ENCODE measurements around the gene FERMT3. TPM values are rescaled to one million over a fixed set of nuclear protein-coding genes. Genes with fewer than 3 reads are reported as not detected.

The FERMT3 gene
- total and polyA plus RNA-seq, 2 of the 13 experiments (the other 11 are each of a cell fraction or from before 2014, with no cell fraction given) = 0.29 TPM; not detected in 1

- TF ChIP-seq ZNF383 (CRISPR knock-in tag; IDR thresholded peaks at IDR 0.05; ENCODE audit: borderline replicate concordance) = no peak
- TF ChIP-seq SCMH1 (CRISPR knock-in tag; IDR thresholded peaks at IDR 0.05; ENCODE audit: borderline replicate concordance) = no peak
- peak; percentile 87; the same call in 1 of the 2 replicates for TF ChIP-seq ZNF33A (CRISPR knock-in tag; IDR thresholded peaks at IDR 0.05; ENCODE audit: borderline replicate concordance)
- TF ChIP-seq KAT7 (CRISPR knock-in tag; IDR thresholded peaks at IDR 0.05; ENCODE audit: borderline replicate concordance) = no peak
- no peak for TF ChIP-seq STAT5B (CRISPR knock-in tag; IDR thresholded peaks at IDR 0.05)
- no peak for TF ChIP-seq SIN3B (IDR thresholded peaks at IDR 0.05; ENCODE audit: low read length)
- no peak for TF ChIP-seq XBP1 (CRISPR knock-in tag; IDR thresholded peaks at IDR 0.05)
- 0 out of 2 replicates have a peak, but pooled peaks have one; percentile 41 for TF ChIP-seq TOPORS (CRISPR knock-in tag; IDR thresholded peaks at IDR 0.05)
- TF ChIP-seq FOXP4 (CRISPR knock-in tag; IDR thresholded peaks at IDR 0.05) = peak; percentile 43; the same call in 1 of the 2 replicates
- no peak for TF ChIP-seq ZNF7 (CRISPR knock-in tag; IDR thresholded peaks at IDR 0.05)
- TF ChIP-seq TSC22D2 (CRISPR knock-in tag; IDR thresholded peaks at IDR 0.05; ENCODE audit: borderline replicate concordance) = peak; percentile 11; the same call in 1 of the 2 replicates
- peak; percentile 23 for TF ChIP-seq ZNF800 (CRISPR knock-in tag; IDR thresholded peaks at IDR 0.05)
- TF ChIP-seq, protein P1, sequence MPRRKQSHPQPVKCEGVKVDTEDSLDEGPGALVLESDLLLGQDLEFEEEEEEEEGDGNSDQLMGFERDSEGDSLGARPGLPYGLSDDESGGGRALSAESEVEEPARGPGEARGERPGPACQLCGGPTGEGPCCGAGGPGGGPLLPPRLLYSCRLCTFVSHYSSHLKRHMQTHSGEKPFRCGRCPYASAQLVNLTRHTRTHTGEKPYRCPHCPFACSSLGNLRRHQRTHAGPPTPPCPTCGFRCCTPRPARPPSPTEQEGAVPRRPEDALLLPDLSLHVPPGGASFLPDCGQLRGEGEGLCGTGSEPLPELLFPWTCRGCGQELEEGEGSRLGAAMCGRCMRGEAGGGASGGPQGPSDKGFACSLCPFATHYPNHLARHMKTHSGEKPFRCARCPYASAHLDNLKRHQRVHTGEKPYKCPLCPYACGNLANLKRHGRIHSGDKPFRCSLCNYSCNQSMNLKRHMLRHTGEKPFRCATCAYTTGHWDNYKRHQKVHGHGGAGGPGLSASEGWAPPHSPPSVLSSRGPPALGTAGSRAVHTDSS (CRISPR knock-in tag; conservative IDR thresholded peaks at IDR 0.05) = no peak
- no peak; the same call in 1 of the 2 replicates for TF ChIP-seq ZNF451 (CRISPR knock-in tag; IDR thresholded peaks at IDR 0.05)
- 0 out of 2 replicates have a peak, but pooled peaks have one; percentile 23 for TF ChIP-seq ZNF326 (CRISPR knock-in tag; IDR thresholded peaks at IDR 0.05; ENCODE audit: borderline replicate concordance)
- TF ChIP-seq, protein P2, sequence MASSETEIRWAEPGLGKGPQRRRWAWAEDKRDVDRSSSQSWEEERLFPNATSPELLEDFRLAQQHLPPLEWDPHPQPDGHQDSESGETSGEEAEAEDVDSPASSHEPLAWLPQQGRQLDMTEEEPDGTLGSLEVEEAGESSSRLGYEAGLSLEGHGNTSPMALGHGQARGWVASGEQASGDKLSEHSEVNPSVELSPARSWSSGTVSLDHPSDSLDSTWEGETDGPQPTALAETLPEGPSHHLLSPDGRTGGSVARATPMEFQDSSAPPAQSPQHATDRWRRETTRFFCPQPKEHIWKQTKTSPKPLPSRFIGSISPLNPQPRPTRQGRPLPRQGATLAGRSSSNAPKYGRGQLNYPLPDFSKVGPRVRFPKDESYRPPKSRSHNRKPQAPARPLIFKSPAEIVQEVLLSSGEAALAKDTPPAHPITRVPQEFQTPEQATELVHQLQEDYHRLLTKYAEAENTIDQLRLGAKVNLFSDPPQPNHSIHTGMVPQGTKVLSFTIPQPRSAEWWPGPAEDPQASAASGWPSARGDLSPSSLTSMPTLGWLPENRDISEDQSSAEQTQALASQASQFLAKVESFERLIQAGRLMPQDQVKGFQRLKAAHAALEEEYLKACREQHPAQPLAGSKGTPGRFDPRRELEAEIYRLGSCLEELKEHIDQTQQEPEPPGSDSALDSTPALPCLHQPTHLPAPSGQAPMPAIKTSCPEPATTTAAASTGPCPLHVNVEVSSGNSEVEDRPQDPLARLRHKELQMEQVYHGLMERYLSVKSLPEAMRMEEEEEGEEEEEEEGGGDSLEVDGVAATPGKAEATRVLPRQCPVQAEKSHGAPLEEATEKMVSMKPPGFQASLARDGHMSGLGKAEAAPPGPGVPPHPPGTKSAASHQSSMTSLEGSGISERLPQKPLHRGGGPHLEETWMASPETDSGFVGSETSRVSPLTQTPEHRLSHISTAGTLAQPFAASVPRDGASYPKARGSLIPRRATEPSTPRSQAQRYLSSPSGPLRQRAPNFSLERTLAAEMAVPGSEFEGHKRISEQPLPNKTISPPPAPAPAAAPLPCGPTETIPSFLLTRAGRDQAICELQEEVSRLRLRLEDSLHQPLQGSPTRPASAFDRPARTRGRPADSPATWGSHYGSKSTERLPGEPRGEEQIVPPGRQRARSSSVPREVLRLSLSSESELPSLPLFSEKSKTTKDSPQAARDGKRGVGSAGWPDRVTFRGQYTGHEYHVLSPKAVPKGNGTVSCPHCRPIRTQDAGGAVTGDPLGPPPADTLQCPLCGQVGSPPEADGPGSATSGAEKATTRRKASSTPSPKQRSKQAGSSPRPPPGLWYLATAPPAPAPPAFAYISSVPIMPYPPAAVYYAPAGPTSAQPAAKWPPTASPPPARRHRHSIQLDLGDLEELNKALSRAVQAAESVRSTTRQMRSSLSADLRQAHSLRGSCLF (CRISPR knock-in tag; IDR thresholded peaks at IDR 0.05; ENCODE audit: borderline replicate concordance) = no peak
- peak; percentile 97 for TF ChIP-seq THAP11 (CRISPR knock-in tag; IDR thresholded peaks at IDR 0.05)
- TF ChIP-seq POLR2AphosphoS5 (IDR thresholded peaks at IDR 0.05; ENCODE audit: low read depth, low read length) = no peak
- peak; percentile 63 for TF ChIP-seq TEAD3 (CRISPR knock-in tag; optimal IDR thresholded peaks at IDR 0.05; ENCODE audit: borderline replicate concordance)
- TF ChIP-seq RXRB (CRISPR knock-in tag; IDR thresholded peaks at IDR 0.05; ENCODE audit: borderline replicate concordance) = peak; percentile 93
Observed at GRCh38 chr11:64269540-64270220, 63.2 kb downstream of the FERMT3 start (continued).
